WTC11 (cell line): Measurements from ENCODE around the gene CYGB. TPM values are rescaled to one million over a fixed set of nuclear protein-coding genes. Genes with fewer than 3 reads are reported as not detected.

Experiments
- ATAC-seq: fragments of 200-7000 bp; cut with Tn5 transposase; 2 replicates; pipeline ENCODE4 v1.10.0; 2021; ENCODE audit warnings: mild to moderate bottlenecking, moderate library complexity
- CTCF ChIA-PET: fragments of 300-600 bp; sonication (Branson Sonifier 250); formaldehyde crosslinking; loops from one replicate; lab custom pipeline; 2021; ENCODE audit warnings: antibody characterized with exemption; lab: Charles Lee
- POLR2A ChIA-PET: fragments of 350-600 bp; sonication (Branson Sonifier 250); formaldehyde crosslinking; loops from one replicate; lab custom pipeline; 2021; ENCODE audit warnings: antibody characterized with exemption; lab: Charles Lee
- DNase-seq: peaks from one replicate; pipeline ENCODE4 v3.0.0; 2021; ENCODE audit warnings: low spot score
- H3K27ac Mint-ChIP-seq: 2 replicates; pipeline ENCODE4 v1.8.0; 2021; ENCODE audit warnings: mixed read lengths
- H3K27me3 Mint-ChIP-seq: 2 replicates; pipeline ENCODE4 v1.8.0; 2021; ENCODE audit warnings: low read depth, mild to moderate bottlenecking, moderate library complexity, mixed read lengths
- H3K36me3 Mint-ChIP-seq: 2 replicates; pipeline ENCODE4 v1.8.0; 2021; ENCODE audit warnings: mixed read lengths
- H3K4me1 Mint-ChIP-seq: 2 replicates; pipeline ENCODE4 v1.8.0; 2022; ENCODE audit warnings: mixed read lengths
- H3K4me3 Mint-ChIP-seq: 2 replicates; pipeline ENCODE4 v1.8.0; 2021; ENCODE audit warnings: mild to moderate bottlenecking, moderate library complexity, mixed read lengths
- H3K9me3 Mint-ChIP-seq: 2 replicates; pipeline ENCODE4 v1.8.0; 2021; ENCODE audit warnings: mixed read lengths
- ELF4 ChIP-seq: sonication (generic); formaldehyde crosslinking; IDR thresholded peaks from 2 replicates; pipeline ENCODE4 v1.8.1; 2022; ENCODE audit warnings: low read depth, mild to moderate bottlenecking, moderate library complexity, missing genetic modification reagents
- FOXJ3 ChIP-seq: sonication (generic); formaldehyde crosslinking; IDR thresholded peaks from 2 replicates; pipeline ENCODE4 v1.9.0; 2021; ENCODE audit warnings: missing genetic modification reagents, mild to moderate bottlenecking, borderline replicate concordance
- FOXP1 ChIP-seq: sonication (generic); formaldehyde crosslinking; IDR thresholded peaks from 2 replicates; pipeline ENCODE4 v1.8.0; 2022; ENCODE audit warnings: missing genetic modification reagents, mild to moderate bottlenecking, moderate library complexity, borderline replicate concordance
- NR2C2 ChIP-seq: sonication (generic); formaldehyde crosslinking; IDR thresholded peaks from 2 replicates; pipeline ENCODE4 v1.8.0; 2022; ENCODE audit warnings: mild to moderate bottlenecking, missing genetic modification reagents
- TP53 ChIP-seq: sonication (generic); formaldehyde crosslinking; IDR thresholded peaks from 2 replicates; pipeline ENCODE4 v1.8.1; 2023; ENCODE audit warnings: mild to moderate bottlenecking, missing genetic modification reagents
- ZNF121 ChIP-seq: sonication (generic); formaldehyde crosslinking; IDR thresholded peaks from 2 replicates; pipeline ENCODE4 v1.8.0; 2023; ENCODE audit warnings: missing genetic modification reagents
- ZNF423 ChIP-seq: fragments of 250-450 bp; sonication (Bioruptor Pico); IDR thresholded peaks from 2 replicates; pipeline ENCODE4 v2.1.2; 2022; ENCODE audit warnings: mild to moderate bottlenecking, moderate library complexity
- total RNA-seq: library from RNA; stranded (reverse); gene quantifications from 3 replicates; pipeline ENCODE4 v1.2.3, GENCODE V29; 2021
- TF ChIP-seq, protein P1 (sequence below): sonication (generic); formaldehyde crosslinking; IDR thresholded peaks from 2 replicates; pipeline ENCODE4 v1.8.1; 2022; ENCODE audit warnings: mild to moderate bottlenecking, missing genetic modification reagents, moderate library complexity, borderline replicate concordance
- TF ChIP-seq, protein P2 (sequence below): sonication (generic); formaldehyde crosslinking; IDR thresholded peaks from 2 replicates; pipeline ENCODE4 v1.8.0; 2022; ENCODE audit warnings: missing genetic modification reagents
- TF ChIP-seq, protein P3 (sequence below): sonication (generic); formaldehyde crosslinking; IDR thresholded peaks from 2 replicates; pipeline ENCODE4 v1.8.1; 2023; ENCODE audit warnings: mild to moderate bottlenecking, missing genetic modification reagents
- TF ChIP-seq, protein P4 (sequence below): sonication (generic); formaldehyde crosslinking; conservative IDR thresholded peaks from 2 replicates; pipeline ENCODE4 v1.8.1; 2023; ENCODE audit warnings: mild to moderate bottlenecking, low read depth, missing genetic modification reagents, moderate library complexity
- TF ChIP-seq, protein P5 (sequence below): fragments of 250-450 bp; sonication (Bioruptor Pico); conservative IDR thresholded peaks from 2 replicates; pipeline ENCODE4 v1.9.0; 2021; ENCODE audit warnings: mild to moderate bottlenecking

Gene CYGB
- total RNA-seq, 1 experiment from 2014 or later = 3.6 TPM

DNA sequence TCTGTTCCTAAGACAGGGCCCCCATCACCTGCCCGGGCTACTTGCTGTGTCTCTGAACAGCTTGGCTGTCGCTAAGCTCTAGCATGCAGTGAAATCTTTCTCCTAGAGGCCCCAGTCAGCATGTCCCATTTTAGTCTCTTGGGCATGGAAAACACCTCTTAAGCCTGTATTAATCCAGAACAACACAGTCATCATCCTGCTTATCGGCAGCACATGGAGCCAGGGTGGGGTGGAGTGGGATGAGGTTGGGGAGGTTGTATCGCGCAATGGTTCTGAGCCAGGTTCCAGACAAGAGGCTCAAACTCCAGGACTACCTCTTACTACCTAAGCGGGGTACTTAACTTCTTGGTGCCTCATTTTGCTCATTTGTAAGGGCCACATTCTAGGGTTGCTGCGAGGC lies 40.4 kb upstream of the CYGB start (continued):
- TF ChIP-seq, protein P1, sequence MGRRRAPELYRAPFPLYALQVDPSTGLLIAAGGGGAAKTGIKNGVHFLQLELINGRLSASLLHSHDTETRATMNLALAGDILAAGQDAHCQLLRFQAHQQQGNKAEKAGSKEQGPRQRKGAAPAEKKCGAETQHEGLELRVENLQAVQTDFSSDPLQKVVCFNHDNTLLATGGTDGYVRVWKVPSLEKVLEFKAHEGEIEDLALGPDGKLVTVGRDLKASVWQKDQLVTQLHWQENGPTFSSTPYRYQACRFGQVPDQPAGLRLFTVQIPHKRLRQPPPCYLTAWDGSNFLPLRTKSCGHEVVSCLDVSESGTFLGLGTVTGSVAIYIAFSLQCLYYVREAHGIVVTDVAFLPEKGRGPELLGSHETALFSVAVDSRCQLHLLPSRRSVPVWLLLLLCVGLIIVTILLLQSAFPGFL (CRISPR knock-in tag) = no peak

DNA sequence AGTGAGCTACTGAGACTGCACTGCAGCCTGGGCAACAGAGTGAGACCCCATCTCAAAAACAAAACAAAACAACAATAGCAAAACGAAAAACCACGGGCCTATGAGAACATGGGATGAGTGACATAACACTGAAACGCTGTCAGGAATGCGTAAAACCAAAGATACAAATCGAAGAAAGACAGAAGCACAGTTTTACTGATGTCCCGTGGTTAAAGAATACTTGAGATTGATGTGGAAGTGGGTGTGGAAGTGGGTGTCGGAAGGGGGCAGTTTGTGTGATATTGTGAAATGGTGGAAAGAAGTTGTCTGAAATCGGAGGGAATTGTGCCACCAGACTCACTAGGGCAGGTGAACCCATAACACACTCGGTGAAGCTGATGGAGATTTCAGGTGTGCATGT lies 38.7 kb upstream of the CYGB start:
- H3K36me3 Mint-ChIP-seq = no peaks in the 10 kb centered on the region; the same call in 1 of the 2 replicates
- POLR2A ChIA-PET = no interaction called here
- H3K27ac Mint-ChIP-seq = no peak overlapping the region
- H3K9me3 Mint-ChIP-seq = no peaks in the 10 kb centered on the region; the same call in 1 of the 2 replicates
- DNase-seq (no peak), ATAC-seq (no peak)
- peaks cover 24% of the 10 kb centered on the region for H3K27me3 Mint-ChIP-seq
- 0 out of 2 replicates have a peak, but pooled peaks have one; percentile 2 for TF ChIP-seq ZNF121 (CRISPR knock-in tag)
- TF ChIP-seq, protein P2, sequence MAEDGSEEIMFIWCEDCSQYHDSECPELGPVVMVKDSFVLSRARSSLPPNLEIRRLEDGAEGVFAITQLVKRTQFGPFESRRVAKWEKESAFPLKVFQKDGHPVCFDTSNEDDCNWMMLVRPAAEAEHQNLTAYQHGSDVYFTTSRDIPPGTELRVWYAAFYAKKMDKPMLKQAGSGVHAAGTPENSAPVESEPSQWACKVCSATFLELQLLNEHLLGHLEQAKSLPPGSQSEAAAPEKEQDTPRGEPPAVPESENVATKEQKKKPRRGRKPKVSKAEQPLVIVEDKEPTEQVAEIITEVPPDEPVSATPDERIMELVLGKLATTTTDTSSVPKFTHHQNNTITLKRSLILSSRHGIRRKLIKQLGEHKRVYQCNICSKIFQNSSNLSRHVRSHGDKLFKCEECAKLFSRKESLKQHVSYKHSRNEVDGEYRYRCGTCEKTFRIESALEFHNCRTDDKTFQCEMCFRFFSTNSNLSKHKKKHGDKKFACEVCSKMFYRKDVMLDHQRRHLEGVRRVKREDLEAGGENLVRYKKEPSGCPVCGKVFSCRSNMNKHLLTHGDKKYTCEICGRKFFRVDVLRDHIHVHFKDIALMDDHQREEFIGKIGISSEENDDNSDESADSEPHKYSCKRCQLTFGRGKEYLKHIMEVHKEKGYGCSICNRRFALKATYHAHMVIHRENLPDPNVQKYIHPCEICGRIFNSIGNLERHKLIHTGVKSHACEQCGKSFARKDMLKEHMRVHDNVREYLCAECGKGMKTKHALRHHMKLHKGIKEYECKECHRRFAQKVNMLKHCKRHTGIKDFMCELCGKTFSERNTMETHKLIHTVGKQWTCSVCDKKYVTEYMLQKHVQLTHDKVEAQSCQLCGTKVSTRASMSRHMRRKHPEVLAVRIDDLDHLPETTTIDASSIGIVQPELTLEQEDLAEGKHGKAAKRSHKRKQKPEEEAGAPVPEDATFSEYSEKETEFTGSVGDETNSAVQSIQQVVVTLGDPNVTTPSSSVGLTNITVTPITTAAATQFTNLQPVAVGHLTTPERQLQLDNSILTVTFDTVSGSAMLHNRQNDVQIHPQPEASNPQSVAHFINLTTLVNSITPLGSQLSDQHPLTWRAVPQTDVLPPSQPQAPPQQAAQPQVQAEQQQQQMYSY = no peak
- TF ChIP-seq, protein P3, sequence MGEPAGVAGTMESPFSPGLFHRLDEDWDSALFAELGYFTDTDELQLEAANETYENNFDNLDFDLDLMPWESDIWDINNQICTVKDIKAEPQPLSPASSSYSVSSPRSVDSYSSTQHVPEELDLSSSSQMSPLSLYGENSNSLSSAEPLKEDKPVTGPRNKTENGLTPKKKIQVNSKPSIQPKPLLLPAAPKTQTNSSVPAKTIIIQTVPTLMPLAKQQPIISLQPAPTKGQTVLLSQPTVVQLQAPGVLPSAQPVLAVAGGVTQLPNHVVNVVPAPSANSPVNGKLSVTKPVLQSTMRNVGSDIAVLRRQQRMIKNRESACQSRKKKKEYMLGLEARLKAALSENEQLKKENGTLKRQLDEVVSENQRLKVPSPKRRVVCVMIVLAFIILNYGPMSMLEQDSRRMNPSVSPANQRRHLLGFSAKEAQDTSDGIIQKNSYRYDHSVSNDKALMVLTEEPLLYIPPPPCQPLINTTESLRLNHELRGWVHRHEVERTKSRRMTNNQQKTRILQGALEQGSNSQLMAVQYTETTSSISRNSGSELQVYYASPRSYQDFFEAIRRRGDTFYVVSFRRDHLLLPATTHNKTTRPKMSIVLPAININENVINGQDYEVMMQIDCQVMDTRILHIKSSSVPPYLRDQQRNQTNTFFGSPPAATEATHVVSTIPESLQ (CRISPR knock-in tag) = no peak
- peaks cover 5% of the 10 kb centered on the region for H3K4me1 Mint-ChIP-seq
- CTCF ChIA-PET = interaction anchor here (0.9 to 3.5 kb wide), 4 partner anchors 9 to 53 kb away, joined by 3 to 20 read pairs (median 4); no protein-coding TSS in a partner anchor
- no peak overlapping the region for H3K4me3 Mint-ChIP-seq

DNA sequence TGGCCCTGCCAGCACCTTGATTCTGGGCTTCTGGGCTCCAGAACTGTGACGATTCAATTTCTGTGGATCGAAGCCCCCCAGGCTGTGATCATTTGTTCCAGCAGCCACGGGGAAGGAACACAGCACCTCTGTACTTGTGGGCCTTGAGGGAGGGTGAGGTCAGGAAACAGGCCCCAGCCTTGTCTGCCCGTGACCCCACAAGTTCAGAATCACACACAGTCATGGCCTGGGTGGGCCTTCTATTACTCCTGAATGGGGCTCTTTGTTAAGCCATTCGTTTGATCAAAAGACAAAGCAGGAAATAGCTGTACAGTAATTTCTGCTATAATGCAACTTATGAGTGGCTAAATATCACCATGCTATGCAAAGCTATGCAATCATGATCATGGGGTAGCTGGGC lies 38.1 kb upstream of the CYGB start:
- ChIA-PET POLR2A (interaction anchor here (0.5 kb wide), 1 partner anchor 41 kb away, joined by 4 read pairs; no protein-coding TSS in a partner anchor), CTCF (interaction anchor here (0.7 to 3.5 kb wide), 2 partner anchors 9 to 48 kb away, joined by 4 to 20 read pairs; no protein-coding TSS in a partner anchor)
- H3K27me3 Mint-ChIP-seq = peaks cover 19% of the 10 kb centered on the region
- H3K9me3 Mint-ChIP-seq = no peaks in the 10 kb centered on the region; the same call in 1 of the 2 replicates
- ATAC-seq (no peak), DNase-seq (no peak)
- peaks cover 4% of the 10 kb centered on the region; the same call in 1 of the 2 replicates for H3K36me3 Mint-ChIP-seq
- TF ChIP-seq TP53 (CRISPR knock-in tag) (no peak), FOXJ3 (CRISPR knock-in tag) (no peak), NR2C2 (CRISPR knock-in tag) (no peak), FOXP1 (CRISPR knock-in tag) (no peak), ELF4 (CRISPR knock-in tag) (no peak), ZNF423 (CRISPR knock-in tag) (no peak)
- TF ChIP-seq, protein P4, sequence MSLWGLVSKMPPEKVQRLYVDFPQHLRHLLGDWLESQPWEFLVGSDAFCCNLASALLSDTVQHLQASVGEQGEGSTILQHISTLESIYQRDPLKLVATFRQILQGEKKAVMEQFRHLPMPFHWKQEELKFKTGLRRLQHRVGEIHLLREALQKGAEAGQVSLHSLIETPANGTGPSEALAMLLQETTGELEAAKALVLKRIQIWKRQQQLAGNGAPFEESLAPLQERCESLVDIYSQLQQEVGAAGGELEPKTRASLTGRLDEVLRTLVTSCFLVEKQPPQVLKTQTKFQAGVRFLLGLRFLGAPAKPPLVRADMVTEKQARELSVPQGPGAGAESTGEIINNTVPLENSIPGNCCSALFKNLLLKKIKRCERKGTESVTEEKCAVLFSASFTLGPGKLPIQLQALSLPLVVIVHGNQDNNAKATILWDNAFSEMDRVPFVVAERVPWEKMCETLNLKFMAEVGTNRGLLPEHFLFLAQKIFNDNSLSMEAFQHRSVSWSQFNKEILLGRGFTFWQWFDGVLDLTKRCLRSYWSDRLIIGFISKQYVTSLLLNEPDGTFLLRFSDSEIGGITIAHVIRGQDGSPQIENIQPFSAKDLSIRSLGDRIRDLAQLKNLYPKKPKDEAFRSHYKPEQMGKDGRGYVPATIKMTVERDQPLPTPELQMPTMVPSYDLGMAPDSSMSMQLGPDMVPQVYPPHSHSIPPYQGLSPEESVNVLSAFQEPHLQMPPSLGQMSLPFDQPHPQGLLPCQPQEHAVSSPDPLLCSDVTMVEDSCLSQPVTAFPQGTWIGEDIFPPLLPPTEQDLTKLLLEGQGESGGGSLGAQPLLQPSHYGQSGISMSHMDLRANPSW (CRISPR knock-in tag) = no peak
- TF ChIP-seq, protein P3 (CRISPR knock-in tag) = no peak
- TF ChIP-seq, protein P5, sequence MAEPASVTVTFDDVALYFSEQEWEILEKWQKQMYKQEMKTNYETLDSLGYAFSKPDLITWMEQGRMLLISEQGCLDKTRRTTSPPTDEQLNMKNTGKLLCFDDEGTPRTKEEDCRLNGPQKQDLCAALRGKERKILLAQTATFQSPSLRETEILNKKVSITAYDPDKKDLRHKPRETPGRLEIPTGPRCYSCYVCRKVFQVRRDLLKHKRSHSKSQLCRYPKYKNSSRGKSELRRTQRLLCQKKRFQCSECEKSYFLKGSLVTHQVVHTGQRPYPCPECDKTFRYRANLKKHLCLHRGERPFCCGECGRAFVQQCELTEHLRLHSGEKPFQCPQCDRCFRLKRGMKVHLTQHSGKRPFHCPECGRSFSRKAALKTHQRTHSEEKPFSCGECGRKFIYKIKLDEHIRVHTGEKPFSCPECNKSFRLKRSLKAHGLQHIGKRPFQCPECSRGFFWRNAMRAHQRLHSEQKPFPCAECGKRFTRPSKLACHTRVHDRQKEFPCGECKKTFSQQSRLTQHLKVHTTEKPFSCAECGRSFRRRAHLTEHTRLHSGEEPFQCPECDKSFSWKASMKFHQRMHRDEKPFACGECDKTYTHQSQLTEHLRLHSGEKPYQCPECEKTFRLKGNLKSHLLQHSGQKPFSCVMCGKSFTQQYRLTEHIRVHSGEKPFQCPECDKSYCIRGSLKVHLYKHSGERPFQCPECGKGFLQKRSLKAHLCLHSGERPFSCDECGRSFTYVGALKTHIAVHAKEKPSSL (CRISPR knock-in tag) = no peak
- H3K4me3 Mint-ChIP-seq = no peak overlapping the region
- no peak overlapping the region for H3K27ac Mint-ChIP-seq
- H3K4me1 Mint-ChIP-seq = no peaks in the 10 kb centered on the region
